HG03442 (cell line): ENCODE results near the gene ZCWPW1.
A peak's percentile ranks its signal among the peaks of the same experiment; 100 is the strongest.
"Not testable (repeated sequence)": the region's sequence is repeated elsewhere in the genome, so short reads cannot be mapped to it uniquely, and the experiment has no call there.

Source experiments
- ATAC-seq: cut with Tn5 transposase; IDR thresholded peaks from one replicate; pipeline ENCODE4 v1.9.1; 2021; ENCODE audit warnings: mild to moderate bottlenecking, moderate library complexity; ENCODE audit not compliant: unreplicated experiment

Gene ZCWPW1

GRCh38 chr7:100456562-100456961 lies 28.1 kb upstream of the ZCWPW1 start:
- no peak for ATAC-seq

- no peak for ATAC-seq
These were observed 26.7 kb upstream of the ZCWPW1 start for GRCh38 chr7:100455206-100455605.

GRCh38 chr7:100453854-100454253 lies 25.4 kb upstream of the ZCWPW1 start:
- not testable (repeated sequence) for ATAC-seq

GRCh38 chr7:100452513-100452912 lies 24.0 kb upstream of the ZCWPW1 start:
- no peak for ATAC-seq

GRCh38 chr7:100449190-100449795 lies 20.8 kb upstream of the ZCWPW1 start:
- ATAC-seq: no peak

GRCh38 chr7:100447363-100447762 lies 18.9 kb upstream of the ZCWPW1 start:
- not testable (repeated sequence) for ATAC-seq

GRCh38 chr7:100446040-100446439 lies 17.5 kb upstream of the ZCWPW1 start:
- ATAC-seq: no peak

GRCh38 chr7:100444311-100445278 lies 16.1 kb upstream of the ZCWPW1 start:
- ATAC-seq: no peak

GRCh38 chr7:100443096-100443840 lies 14.8 kb upstream of the ZCWPW1 start:
- ATAC-seq: no peak

- no peak for ATAC-seq
These were observed 13.4 kb upstream of the ZCWPW1 start for GRCh38 chr7:100441641-100442535.

- not testable (repeated sequence) for ATAC-seq
These were observed 10.7 kb upstream of the ZCWPW1 start for GRCh38 chr7:100439244-100439643.

- ATAC-seq: not testable (repeated sequence)
These were observed 10.2 kb upstream of the ZCWPW1 start for GRCh38 chr7:100438731-100439130.

GRCh38 chr7:100438172-100438571 lies 9.7 kb upstream of the ZCWPW1 start:
- ATAC-seq: no peak

GRCh38 chr7:100437150-100438100 lies 8.9 kb upstream of the ZCWPW1 start:
- no peak for ATAC-seq

GRCh38 chr7:100435401-100436304 lies 7.2 kb upstream of the ZCWPW1 start:
- ATAC-seq: peak; percentile 17

- no peak for ATAC-seq
These were observed 6.0 kb upstream of the ZCWPW1 start for GRCh38 chr7:100434297-100435144.

- no peak for ATAC-seq
These were observed 5.2 kb upstream of the ZCWPW1 start for GRCh38 chr7:100433592-100434296.
